Mucosa of descending colon (tissue), 3 donors: Measurements from ENCODE around the gene IRF9. TPM values are rescaled to one million over a fixed set of nuclear protein-coding genes. Genes with fewer than 3 reads are reported as not detected.

Experiments used
- ATAC-seq: fragments of 200-7000 bp; cut with Tn5 transposase; one replicate; pipeline ENCODE4 v1.9.1; 2020; ENCODE audit warnings: mild to moderate bottlenecking, moderate library complexity
- DNase-seq, 3 donors: peaks; one replicate each; pipeline ENCODE4 v3.0.0-alpha.2; 2020
- H3K36me3 ChIP-seq: fragments of 200-600 bp; one replicate; pipeline ENCODE4 v1.8.0; 2021; ENCODE audit warnings: low read depth, mild to moderate bottlenecking
- H3K4me1 ChIP-seq: fragments of 200-600 bp; one replicate; pipeline ENCODE4 v1.8.0; 2021; ENCODE audit warnings: low read depth, mild to moderate bottlenecking
- H3K4me3 ChIP-seq: fragments of 200-600 bp; one replicate; pipeline ENCODE4 v1.8.0; 2021; ENCODE audit warnings: mild to moderate bottlenecking
- H3K9me3 ChIP-seq: fragments of 200-600 bp; one replicate; pipeline ENCODE4 v1.8.0; 2021; ENCODE audit warnings: mild to moderate bottlenecking
- CTCF ChIP-seq: fragments of 200-600 bp; IDR thresholded peaks from one replicate; pipeline ENCODE4 v1.8.0; 2022; ENCODE audit warnings: antibody characterized with exemption, mild to moderate bottlenecking
- intact Hi-C, 2 donors: fragments of 100-400 bp; cut with DNase I in 1 of 2; cut with micrococcal nuclease in 1 of 2; formaldehyde crosslinking; loops; one replicate each; pipeline versions ENCODE4 v1.11.0 to v1.11.1; 2022; cut with DNase I, micrococcal nuclease
- total RNA-seq, 3 donors: library from RNA; stranded (reverse); fragmentation: NEBNext Ultra II Directional in 2 of 3; extraction: Animal tissue kit (Norgen Biotek cat#: 25700) in 2 of 3; gene quantifications; one replicate each; pipeline versions ENCODE4 v1.2.1 to v1.2.4, GENCODE V29; 2021 to 2023
- donor health status: DM: no; HTN: no; CAD: no; lungs with moderate emphysema.
- donor health status: DM: no; HTN: no; CAD: no.
- donor health status: DM: no; HTN: yes; CAD: no.

The IRF9 gene
- total RNA-seq, 3 donors from 2014 or later: 78.7 to 119 (median 103) TPM

DNA sequence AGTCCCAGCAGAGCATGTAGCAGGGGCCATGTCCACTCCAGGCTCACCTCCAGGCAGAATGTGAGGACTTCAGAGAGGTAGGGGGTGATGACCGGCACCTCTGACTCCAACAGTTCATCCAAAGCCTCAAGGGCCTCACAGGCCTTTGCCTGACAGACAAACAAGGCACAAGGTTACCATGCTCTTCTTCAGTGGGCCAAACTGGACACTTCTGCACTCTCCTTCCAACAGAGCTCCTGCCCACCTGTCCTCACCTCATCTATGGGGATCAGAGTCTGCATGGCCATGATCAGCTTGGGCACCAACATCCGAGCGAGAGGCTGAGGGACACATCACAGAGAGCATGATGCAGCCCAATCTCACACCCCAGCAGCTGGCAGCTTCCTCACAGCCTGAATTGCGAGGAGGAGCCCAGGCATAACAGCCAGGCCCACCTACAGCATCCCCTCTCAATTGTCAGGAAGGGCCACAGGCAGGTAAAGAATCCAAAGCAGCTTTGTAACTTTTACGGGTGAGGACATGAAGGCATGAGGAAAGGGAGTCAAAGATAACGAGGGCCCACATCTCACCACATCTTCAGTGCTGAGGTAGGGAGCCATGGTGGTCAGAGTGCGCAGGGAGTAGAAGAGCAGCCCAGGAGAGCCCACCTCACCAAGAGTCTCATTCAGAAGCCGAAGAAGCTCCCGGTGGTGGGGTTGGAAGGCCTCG, 25.9 kb downstream of the IRF9 start:
- ATAC-seq (no peak), DNase-seq (no peak)
- intact Hi-C loops: no loop called here
- no peak for TF ChIP-seq CTCF
- Histone ChIP-seq H3K4me1 (peaks cover 7% of the 10 kb centered on the region), H3K36me3 (no peaks in the 10 kb centered on the region), H3K9me3 (no peaks in the 10 kb centered on the region), H3K4me3 (no peak overlapping the region)

GRCh38 chr14:24187539-24187915, 26.5 kb downstream of the IRF9 start:
- Histone ChIP-seq H3K36me3 (no peaks in the 10 kb centered on the region), H3K4me1 (peaks cover 7% of the 10 kb centered on the region), H3K4me3 (no peak overlapping the region), H3K9me3 (no peaks in the 10 kb centered on the region)
- no peak for DNase-seq
- no peak for TF ChIP-seq CTCF
- no peak for ATAC-seq
- intact Hi-C loops: no loop called here

DNA sequence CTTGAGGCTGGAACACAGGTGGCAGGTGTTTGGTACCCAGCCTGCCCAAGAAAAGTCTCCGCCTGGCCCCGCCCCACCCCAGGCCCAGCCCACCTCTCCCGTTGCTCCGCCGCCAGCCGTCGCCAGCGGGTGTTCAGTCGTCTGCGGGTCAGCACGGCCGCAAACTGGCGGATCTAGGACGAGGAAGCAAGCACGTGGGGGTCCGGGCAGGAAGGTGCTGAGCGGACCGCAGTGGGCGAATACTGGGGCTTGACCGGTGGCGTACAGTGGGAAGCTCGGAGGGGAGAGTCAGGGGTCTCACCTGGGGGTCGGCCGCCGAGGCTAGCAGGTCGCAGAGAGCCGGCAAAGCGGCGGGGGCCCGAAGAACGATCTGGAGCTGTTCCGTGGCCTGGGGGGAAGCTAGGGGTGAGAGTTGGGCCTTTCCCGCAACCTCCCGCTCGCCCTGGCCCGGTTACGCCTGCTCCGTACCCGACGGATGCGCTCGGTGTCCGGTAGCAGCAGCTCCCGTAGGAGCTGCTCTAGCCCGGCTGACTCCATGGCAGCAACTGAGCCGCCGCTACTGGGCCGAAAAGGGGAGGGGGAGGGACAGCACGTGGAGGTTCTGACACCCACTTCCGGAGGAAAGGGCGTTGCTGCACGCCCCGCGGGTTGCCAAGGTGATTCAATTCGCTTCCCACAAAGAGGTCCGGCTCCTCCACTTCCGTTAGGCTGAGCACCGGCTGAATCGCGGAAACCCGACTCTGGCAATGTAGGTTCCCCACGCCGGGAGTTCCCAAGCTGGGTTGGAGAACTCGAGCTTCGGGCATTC, 27.4 kb downstream of the IRF9 start, which contains the start of gene IPO4:
IPO4 (minus strand) TSS at position 566 of the 808 bp plus-strand sequence; CDS start at position 537, 29 bp downstream.
- no peak for TF ChIP-seq CTCF
- intact Hi-C loops: no loop called here
- ATAC-seq (peak; percentile 98), DNase-seq (peak; percentile 94 to 97 (median 94))
- Histone ChIP-seq H3K4me3 (peak within 1 kb of the TSS; percentile 20), H3K4me1 (peaks cover 7% of the 10 kb centered on the region), H3K36me3 (no peaks in the 10 kb centered on the region), H3K9me3 (no peaks in the 10 kb centered on the region)

- TF ChIP-seq CTCF: no peak
- no peak for ATAC-seq
- H3K4me3 ChIP-seq: peak overlapping the region; percentile 20
- peaks cover 7% of the 10 kb centered on the region for H3K4me1 ChIP-seq
- H3K36me3 ChIP-seq: no peaks in the 10 kb centered on the region
- no peaks in the 10 kb centered on the region for H3K9me3 ChIP-seq
- no peak for DNase-seq
- intact Hi-C loops: no loop called here
Measured at GRCh38 chr14:24189059-24189375, 28.0 kb downstream of the IRF9 start.

DNA sequence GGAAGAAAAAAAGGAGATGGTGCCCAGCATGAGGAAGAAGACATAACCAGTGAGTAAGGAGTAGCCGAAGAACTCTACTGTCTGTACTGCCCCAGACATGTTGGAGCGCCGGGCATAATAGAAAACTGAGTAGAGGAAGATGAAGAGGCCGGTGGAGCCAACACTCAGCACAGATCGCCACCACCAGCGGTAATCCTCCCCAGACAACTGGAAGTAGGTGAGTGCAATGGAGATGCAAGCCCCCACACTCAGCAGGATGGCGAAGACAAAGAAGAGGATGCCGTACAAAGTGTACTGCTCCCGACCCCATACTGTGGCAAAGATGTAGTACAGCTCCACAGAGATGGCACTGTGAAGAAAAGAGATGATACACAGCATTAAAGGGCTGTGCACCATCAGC, 28.4 kb downstream of the IRF9 start:
- ATAC-seq (no peak), DNase-seq (no peak)
- Histone ChIP-seq H3K4me3 (no peak overlapping the region), H3K9me3 (no peaks in the 10 kb centered on the region), H3K4me1 (peaks cover 8% of the 10 kb centered on the region), H3K36me3 (no peaks in the 10 kb centered on the region)
- no peak for TF ChIP-seq CTCF
- intact Hi-C loops: no loop called here
